ENCODE measurements around the gene LENG8.

Gene LENG8

GRCh38 chr19:54433697-54434096, 15.3 kb upstream of the LENG8 start:
- Mint-ChIP-seq H3K4me3 (no peak overlapping the region), H3K9me3 (no peaks in the 10 kb centered on the region), H3K36me3 (ENCODE audit: low read depth) (peaks cover 4% of the 10 kb centered on the region), H3K27me3 (ENCODE audit: low read depth) (peaks cover 11% of the 10 kb centered on the region), H3K4me1 (peaks cover 29% of the 10 kb centered on the region), H3K27ac (peak overlapping the region in 2 of 3 experiments; percentile 7 to 34)
- TF ChIP-seq CTCF (IDR thresholded peaks at IDR 0.05; ENCODE audit: unreplicated experiment in 3 of 3), result no peak

- peaks cover 4% of the 10 kb centered on the region for H3K36me3 Mint-ChIP-seq (ENCODE audit: low read depth)
- peaks cover 35% of the 10 kb centered on the region for H3K4me1 Mint-ChIP-seq
- no peak for TF ChIP-seq CTCF (IDR thresholded peaks at IDR 0.05; ENCODE audit: unreplicated experiment in 3 of 3)
- H3K27ac Mint-ChIP-seq, result peak overlapping the region in 2 of 3 experiments; percentile 7 to 34
- H3K4me3 Mint-ChIP-seq, result peak overlapping the region in 1 of 3 experiments; percentile 19
- peaks cover 9% of the 10 kb centered on the region for H3K27me3 Mint-ChIP-seq (ENCODE audit: low read depth)
- no peaks in the 10 kb centered on the region for H3K9me3 Mint-ChIP-seq
Measured at GRCh38 chr19:54434112-54434872, 14.7 kb upstream of the LENG8 start.

GRCh38 chr19:54434873-54435214, 14.2 kb upstream of the LENG8 start:
- Mint-ChIP-seq H3K9me3 (no peaks in the 10 kb centered on the region), H3K4me1 (peaks cover 39% of the 10 kb centered on the region), H3K27me3 (ENCODE audit: low read depth) (peaks cover 6% of the 10 kb centered on the region), H3K4me3 (no peak overlapping the region), H3K27ac (peak overlapping the region in 1 of 3 experiments; percentile 60), H3K36me3 (ENCODE audit: low read depth) (peaks cover 4% of the 10 kb centered on the region)
- no peak for TF ChIP-seq CTCF (IDR thresholded peaks at IDR 0.05; ENCODE audit: unreplicated experiment in 3 of 3)

GRCh38 chr19:54435551-54436016, 13.4 kb upstream of the LENG8 start:
- peaks cover 39% of the 10 kb centered on the region for H3K4me1 Mint-ChIP-seq
- peaks cover 6% of the 10 kb centered on the region for H3K27me3 Mint-ChIP-seq (ENCODE audit: low read depth)

GRCh38 chr19:54436031-54436523, 12.9 kb upstream of the LENG8 start:
- H3K27ac Mint-ChIP-seq, result peak overlapping the region; percentile 75 to 85 (median 82)
- H3K9me3 Mint-ChIP-seq, result no peaks in the 10 kb centered on the region
- no peak for TF ChIP-seq CTCF (IDR thresholded peaks at IDR 0.05; ENCODE audit: unreplicated experiment in 3 of 3)
- peaks cover 36% of the 10 kb centered on the region for H3K4me1 Mint-ChIP-seq
- H3K36me3 Mint-ChIP-seq (ENCODE audit: low read depth), result peaks cover 7% of the 10 kb centered on the region
- H3K4me3 Mint-ChIP-seq, result peak overlapping the region; percentile 28 to 46 (median 31)
- peaks cover 5% of the 10 kb centered on the region for H3K27me3 Mint-ChIP-seq (ENCODE audit: low read depth)

More at GRCh38 chr19:54435551-54436016, 13.4 kb upstream of the LENG8 start:
- H3K9me3 Mint-ChIP-seq, result no peaks in the 10 kb centered on the region
- peaks cover 4% of the 10 kb centered on the region for H3K36me3 Mint-ChIP-seq (ENCODE audit: low read depth)
- H3K4me3 Mint-ChIP-seq, result no peak overlapping the region
- H3K27ac Mint-ChIP-seq, result no peak overlapping the region
- no peak for TF ChIP-seq CTCF (IDR thresholded peaks at IDR 0.05; ENCODE audit: unreplicated experiment in 3 of 3)
